Nephron (organoid): ENCODE measurements around the gene FGFR2.

ENCODE experiments used
- H3K27ac Mint-ChIP-seq, 3 experiments: 2 replicates each; pipeline ENCODE4 v1.8.0; 2020; ENCODE audit warnings: mixed read lengths in 3 of 3, mild to moderate bottlenecking in 2 of 3, moderate library complexity in 1 of 3
- H3K27me3 Mint-ChIP-seq: 2 replicates; pipeline ENCODE4 v1.8.0; 2021; ENCODE audit warnings: low read depth, mild to moderate bottlenecking, moderate library complexity, mixed read lengths
- H3K36me3 Mint-ChIP-seq: 2 replicates; pipeline ENCODE4 v1.8.0; 2020; ENCODE audit warnings: low read depth, mixed read lengths
- H3K4me1 Mint-ChIP-seq: 2 replicates; pipeline ENCODE4 v1.8.0; 2020; ENCODE audit warnings: mixed read lengths
- H3K4me3 Mint-ChIP-seq, 3 experiments: 2 replicates each; pipeline ENCODE4 v1.8.0; 2020; ENCODE audit warnings: mild to moderate bottlenecking in 3 of 3, mixed read lengths in 3 of 3, moderate library complexity in 2 of 3
- H3K9me3 Mint-ChIP-seq: 2 replicates; pipeline ENCODE4 v1.8.0; 2020; ENCODE audit warnings: mixed read lengths
- CTCF ChIP-seq, 3 experiments: fragments of 200-600 bp; sonication (generic); IDR thresholded peaks; one replicate each; pipeline ENCODE4 v1.5.0; 2021; ENCODE audit warnings: antibody characterized with exemption in 3 of 3; ENCODE audit not compliant: unreplicated experiment in 3 of 3

The FGFR2 gene

DNA sequence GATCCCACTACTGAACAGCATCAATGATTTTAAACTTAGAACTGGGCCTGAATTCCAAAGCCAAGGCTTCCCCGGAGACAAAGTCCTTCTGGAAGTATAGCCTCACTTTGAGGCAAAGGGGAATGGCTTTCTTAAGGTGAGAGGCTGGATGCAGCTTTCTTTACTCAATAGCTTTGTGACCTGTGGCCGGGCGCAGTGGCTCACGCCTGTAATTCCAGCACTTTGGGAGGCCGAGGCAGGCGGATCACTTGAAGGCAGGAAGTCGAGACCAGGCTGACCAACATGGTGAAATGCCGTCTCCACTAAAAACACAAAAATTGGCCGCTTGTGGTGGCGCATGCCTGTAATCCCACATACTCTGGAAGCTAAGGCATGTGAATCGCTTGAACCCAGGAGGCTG is 3.2 kb upstream of the FGFR2 start:
- H3K27ac Mint-ChIP-seq = no peak overlapping the region
- H3K36me3 Mint-ChIP-seq = no peaks in the 10 kb centered on the region
- H3K9me3 Mint-ChIP-seq = no peaks in the 10 kb centered on the region
- peaks cover 65% of the 10 kb centered on the region for H3K27me3 Mint-ChIP-seq
- no peak overlapping the region for H3K4me3 Mint-ChIP-seq
- H3K4me1 Mint-ChIP-seq = peaks cover 4% of the 10 kb centered on the region
- no peak for TF ChIP-seq CTCF (IDR thresholded peaks at IDR 0.05; ENCODE audit: unreplicated experiment in 3 of 3)

DNA sequence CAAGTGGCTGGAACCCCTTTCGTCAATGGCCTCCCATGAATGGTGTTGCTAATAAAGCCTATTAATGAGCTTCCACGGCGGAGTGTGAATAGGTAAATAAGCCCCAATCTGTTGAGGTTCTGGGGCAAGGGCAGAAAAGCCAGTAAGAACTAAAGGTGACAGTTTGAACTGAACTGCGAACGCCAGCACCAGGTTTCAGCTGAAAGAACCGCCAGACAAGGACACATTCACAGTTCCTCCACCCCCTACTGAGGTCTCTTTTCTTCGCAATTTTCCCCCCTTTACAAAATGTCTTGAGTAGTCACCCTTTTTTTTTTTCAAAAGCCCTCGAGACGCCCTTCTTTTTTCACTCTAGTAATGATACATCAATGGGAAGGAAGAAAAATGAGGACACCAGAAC is 2.4 kb upstream of the FGFR2 start:
- Mint-ChIP-seq H3K9me3 (no peaks in the 10 kb centered on the region), H3K4me1 (peaks cover 12% of the 10 kb centered on the region), H3K4me3 (peak overlapping the region in 2 of 3 experiments; percentile 19 to 28), H3K27ac (no peak overlapping the region), H3K27me3 (peaks cover 65% of the 10 kb centered on the region), H3K36me3 (no peaks in the 10 kb centered on the region)
- no peak for TF ChIP-seq CTCF (IDR thresholded peaks at IDR 0.05; ENCODE audit: unreplicated experiment in 3 of 3)

GRCh38 chr10:121599947-121600346 is 1.7 kb upstream of the FGFR2 start:
- TF ChIP-seq CTCF (IDR thresholded peaks at IDR 0.05; ENCODE audit: unreplicated experiment in 3 of 3) = no peak
- peaks cover 18% of the 10 kb centered on the region for H3K4me1 Mint-ChIP-seq
- H3K4me3 Mint-ChIP-seq = peak overlapping the region; percentile 60 to 69 (median 67)
- peaks cover 69% of the 10 kb centered on the region for H3K27me3 Mint-ChIP-seq
- H3K36me3 Mint-ChIP-seq = no peaks in the 10 kb centered on the region
- peak overlapping the region in 1 of 3 experiments; percentile 24 for H3K27ac Mint-ChIP-seq
- H3K9me3 Mint-ChIP-seq = no peaks in the 10 kb centered on the region

DNA sequence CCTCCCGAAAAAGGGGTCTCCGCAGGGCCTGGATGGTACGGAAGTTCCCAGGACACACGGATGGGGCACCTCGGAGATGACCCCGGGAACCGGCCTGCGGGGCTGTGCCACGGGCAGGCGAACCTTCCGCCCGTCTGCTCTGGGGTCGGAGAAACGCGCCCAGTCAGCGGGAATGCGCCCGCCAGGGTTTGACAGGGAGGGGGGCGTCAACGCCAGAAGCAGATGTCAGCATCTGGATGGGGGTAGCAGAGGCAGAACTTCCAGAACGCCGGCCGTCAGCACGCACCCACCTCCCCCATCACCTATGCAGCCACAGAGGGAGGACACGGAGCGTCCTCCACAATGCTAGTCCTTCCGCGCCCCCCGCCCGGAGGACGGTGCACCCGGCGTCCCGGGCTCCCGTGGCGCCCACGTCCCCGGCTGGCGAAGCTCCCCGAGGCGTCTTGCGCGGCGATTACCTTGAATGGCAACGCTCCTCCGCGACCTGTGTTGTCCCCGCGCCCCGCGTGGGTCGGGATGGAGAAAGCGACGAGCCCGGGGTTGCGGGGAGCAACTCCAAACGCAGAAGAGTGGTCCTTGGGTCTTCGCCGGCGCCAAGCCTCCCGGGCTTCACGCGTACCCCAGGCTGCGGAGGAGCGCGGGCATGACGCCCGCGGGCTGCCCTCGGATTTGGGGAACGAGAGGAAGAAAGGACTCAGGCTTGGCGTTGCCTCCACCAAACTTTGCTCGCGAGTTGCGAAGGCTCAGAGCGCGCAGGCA is 561 bp downstream of the FGFR2 start:
- H3K9me3 Mint-ChIP-seq = no peaks in the 10 kb centered on the region
- peaks cover 82% of the 10 kb centered on the region for H3K27me3 Mint-ChIP-seq
- TF ChIP-seq CTCF (IDR thresholded peaks at IDR 0.05; ENCODE audit: unreplicated experiment in 3 of 3) = no peak
- peaks cover 15% of the 10 kb centered on the region for H3K36me3 Mint-ChIP-seq
- no peak overlapping the region for H3K27ac Mint-ChIP-seq
- peaks cover 32% of the 10 kb centered on the region for H3K4me1 Mint-ChIP-seq
- peak overlapping the region; percentile 79 to 90 (median 80) for H3K4me3 Mint-ChIP-seq

DNA sequence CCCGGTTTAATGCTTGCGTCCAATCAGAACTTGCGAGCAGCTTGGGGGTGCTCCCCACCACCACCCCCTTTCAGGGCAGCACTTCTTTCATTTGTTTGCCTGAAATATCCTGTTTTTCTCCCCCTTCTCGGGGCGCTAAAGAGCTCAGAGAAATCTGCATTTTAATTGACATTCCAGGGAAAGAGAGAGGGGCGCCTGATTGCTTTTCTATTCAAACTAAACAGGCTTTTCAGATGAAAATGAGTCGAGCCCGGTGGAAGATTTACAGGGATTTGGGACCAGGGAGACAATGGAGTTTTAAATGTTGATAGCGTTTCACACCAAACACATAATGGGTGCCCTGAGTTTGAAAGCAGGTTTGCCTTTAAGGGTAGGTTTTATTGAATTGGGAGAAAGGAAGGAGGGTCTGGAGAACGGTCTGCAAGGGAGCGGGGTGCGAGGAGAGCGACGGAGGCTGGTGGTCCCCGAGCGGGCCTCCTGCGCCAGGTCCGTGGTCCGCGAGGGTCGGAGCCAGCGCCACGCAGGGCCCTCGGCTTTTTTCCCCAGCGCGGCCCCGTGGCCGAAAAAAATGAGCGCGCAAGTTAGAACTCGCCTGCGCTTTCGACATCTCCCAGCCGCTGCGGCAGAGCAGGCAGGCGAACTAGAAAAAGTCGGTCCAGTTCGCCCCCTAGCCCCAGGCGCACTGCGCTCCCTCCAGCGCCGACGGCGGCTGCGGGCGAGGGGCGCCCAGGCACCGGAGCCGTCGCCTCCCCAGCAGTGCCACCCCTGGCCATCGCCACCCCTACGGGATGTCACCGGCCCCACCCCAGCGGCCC is 1.3 kb downstream of the FGFR2 start:
- peak overlapping the region; percentile 85 to 93 (median 91) for H3K27ac Mint-ChIP-seq
- no peaks in the 10 kb centered on the region for H3K9me3 Mint-ChIP-seq
- H3K4me1 Mint-ChIP-seq = peaks cover 35% of the 10 kb centered on the region
- peaks cover 86% of the 10 kb centered on the region for H3K27me3 Mint-ChIP-seq
- peak; percentile 15 to 35 (median 33) for TF ChIP-seq CTCF (IDR thresholded peaks at IDR 0.05; ENCODE audit: unreplicated experiment in 3 of 3)
- H3K4me3 Mint-ChIP-seq = peak overlapping the region; percentile 90 to 95 (median 94)
- H3K36me3 Mint-ChIP-seq = peaks cover 23% of the 10 kb centered on the region
